ENCODE results near the gene IL23A. TPM values are rescaled to one million over a fixed set of nuclear protein-coding genes. Genes with fewer than 3 reads are reported as not detected.

Gene IL23A
- total RNA-seq, 4 donors from 2014 or later: 0.67 to 1.1 TPM; not detected in 2

GRCh38 chr12:56359851-56360767 lies 21.4 kb downstream of the IL23A start, which contains the start of gene STAT2:
Gene STAT2 (minus strand): TSS chr12:56360107. CDS start chr12:56356571, 3,536 bp downstream.
- DNase-seq: peak; percentile 99 to 100
- Histone ChIP-seq H3K36me3 (peaks cover 10 to 16% of the 10 kb centered on the region in 2 donors), H3K4me3 (replicated peaks in 1 of 3) (peak within 1 kb of the TSS in 2 of 3 donors; percentile 48 to 92), H3K27ac (peak within 1 kb of the TSS; percentile 90 to 96 (median 92)), H3K4me1 (peaks cover 14 to 21% of the 10 kb centered on the region in 2 donors), H3K9me3 (no peaks in the 10 kb centered on the region), H3K27me3 (no peaks in the 10 kb centered on the region)
- TF ChIP-seq POLR2A (IDR thresholded peaks at IDR 0.05) (peak in 1 of 2 donors; percentile 81), CTCF (IDR thresholded peaks at IDR 0.05) (no peak)
- WGBS, 2 donors: 1% methylated on average over 41 to 52 of the region's 54 CpGs
- intact Hi-C loops (cut with DNase I): loop anchor here (10.0 kb wide), 1 partner anchor 95 kb away; the partner anchor contains the start of gene MIP

- TF ChIP-seq CTCF (IDR thresholded peaks at IDR 0.05): no peak
- no peak for TF ChIP-seq POLR2A (IDR thresholded peaks at IDR 0.05)
- 82 to 90% methylated on average over 2 to 8 of the region's 8 CpGs for WGBS, 2 donors
- Histone ChIP-seq H3K36me3 (peaks cover 0 to 1% of the 10 kb centered on the region in 2 donors), H3K4me1 (peaks cover 14 to 21% of the 10 kb centered on the region in 2 donors), H3K9me3 (no peaks in the 10 kb centered on the region), H3K4me3 (replicated peaks in 1 of 3) (no peak overlapping the region), H3K27me3 (no peaks in the 10 kb centered on the region), H3K27ac (no peak overlapping the region)
- intact Hi-C loops (cut with DNase I): no loop called here
- DNase-seq: no peak
Observed at GRCh38 chr12:56361487-56362129, 22.9 kb downstream of the IL23A start.

GRCh38 chr12:56362130-56363059 lies 23.7 kb downstream of the IL23A start, which contains the start of gene APOF:
Gene APOF (minus strand): TSS chr12:56362857. CDS start chr12:56362745, 112 bp downstream.
- H3K27me3 ChIP-seq: no peaks in the 10 kb centered on the region
- DNase-seq: no peak
- peaks cover 14 to 21% of the 10 kb centered on the region in 2 donors for H3K4me1 ChIP-seq
- no peaks in the 10 kb centered on the region for H3K36me3 ChIP-seq
- 91 to 92% methylated on average over 10 of the region's 10 CpGs for WGBS, 2 donors
- no peak within 1 kb of the TSS for H3K4me3 ChIP-seq (replicated peaks in 1 of 3)
- H3K9me3 ChIP-seq: no peaks in the 10 kb centered on the region
- TF ChIP-seq CTCF (IDR thresholded peaks at IDR 0.05) (no peak), POLR2A (IDR thresholded peaks at IDR 0.05) (no peak)
- intact Hi-C loops (cut with DNase I): no loop called here
- H3K27ac ChIP-seq: no peak within 1 kb of the TSS

GRCh38 chr12:56366948-56367347 lies 28.3 kb downstream of the IL23A start:
- Histone ChIP-seq H3K27ac (no peak overlapping the region), H3K4me3 (replicated peaks in 1 of 3) (no peak overlapping the region), H3K27me3 (no peaks in the 10 kb centered on the region), H3K4me1 (no peaks in the 10 kb centered on the region), H3K9me3 (no peaks in the 10 kb centered on the region), H3K36me3 (no peaks in the 10 kb centered on the region)
- TF ChIP-seq CTCF (IDR thresholded peaks at IDR 0.05): no peak
- no peak for DNase-seq
- WGBS, 2 donors: 90 to 93% methylated on average over 3 of the region's 3 CpGs
- intact Hi-C loops (cut with DNase I): no loop called here

Data from thyroid gland (tissue), 4 donors.